Fibroblast of lung (primary cell): ENCODE data around the gene SRL.

Source experiments
- CTCF ChIP-seq, 2 donors: IDR thresholded peaks in 1 of 2; conservative IDR thresholded peaks in 1 of 2; 1 replicate in 1 of 2; 2 replicates in 1 of 2; pipeline ENCODE4 v1.5.1; 2011 to 2012; ENCODE audit warnings: low read length in 2 of 2, control low read depth in 1 of 2, inconsistent platforms in 1 of 2, low read depth in 1 of 2, mild to moderate bottlenecking in 1 of 2
- EZH2 ChIP-seq: IDR thresholded peaks from 2 replicates; pipeline ENCODE4 v1.5.1; 2012; ENCODE audit warnings: low read length, control low read depth, mild to moderate bottlenecking; ENCODE audit errors: missing control alignments

- no peak for TF ChIP-seq CTCF (conservative IDR thresholded peaks at IDR 0.05 in 1 of 2, IDR thresholded peaks at IDR 0.05 in 1 of 2; ENCODE audit: low read depth in 1 of 2, low read length in 2 of 2)
- TF ChIP-seq EZH2, result no peak
Observed at GRCh38 chr16:4280625-4281024, 38.7 kb upstream of the SRL start.
